Parathyroid adenoma (tissue), 2 donors: ENCODE data around the gene FRS3.

Experiments used
- H2AFZ ChIP-seq: fragments of 300-600 bp; sonication (generic); one replicate; pipeline ENCODE4 v1.7.0; 2017; ENCODE audit warnings: antibody characterized with exemption, mild to moderate bottlenecking
- H3K27ac ChIP-seq: fragments of 300-600 bp; sonication (generic); one replicate; pipeline ENCODE4 v1.7.0; 2017
- H3K27me3 ChIP-seq: fragments of 300-600 bp; sonication (generic); one replicate; pipeline ENCODE4 v1.7.0; 2017; ENCODE audit warnings: low read length; ENCODE audit not compliant: control insufficient read depth, insufficient read depth
- H3K36me3 ChIP-seq: fragments of 300-600 bp; sonication (generic); one replicate; pipeline ENCODE4 v1.7.0; 2017; ENCODE audit warnings: low read length; ENCODE audit not compliant: control insufficient read depth, insufficient read depth
- H3K4me1 ChIP-seq: fragments of 300-600 bp; sonication (generic); one replicate; pipeline ENCODE4 v1.7.0; 2017; ENCODE audit warnings: control low read depth
- H3K4me2 ChIP-seq: fragments of 300-600 bp; sonication (generic); one replicate; pipeline ENCODE4 v1.7.0; 2017; ENCODE audit warnings: low read length
- H3K4me3 ChIP-seq: fragments of 300-600 bp; sonication (generic); one replicate; pipeline ENCODE4 v1.7.0; 2017; ENCODE audit warnings: low read depth, low read length
- H3K79me2 ChIP-seq: fragments of 300-600 bp; sonication (generic); one replicate; pipeline ENCODE4 v1.7.0; 2017; ENCODE audit warnings: control low read depth
- H3K9ac ChIP-seq: fragments of 300-600 bp; sonication (generic); one replicate; pipeline ENCODE4 v1.7.0; 2017; ENCODE audit warnings: mild to moderate bottlenecking
- H3K9me3 ChIP-seq: fragments of 300-600 bp; sonication (generic); one replicate; pipeline ENCODE4 v1.7.0; 2017; ENCODE audit warnings: low read length; ENCODE audit not compliant: control insufficient read depth
- CTCF ChIP-seq: fragments of 300-600 bp; sonication (generic); IDR thresholded peaks from one replicate; pipeline ENCODE4 v1.7.0; 2017; ENCODE audit warnings: antibody characterized with exemption, mild to moderate bottlenecking
- donor health status: primary hyperparathyroidism.

FRS3 gene

GRCh38 chr6:41755895-41756294 is 23.8 kb downstream of the FRS3 start:
- Histone ChIP-seq H3K9ac (no peak overlapping the region), H3K4me3 (no peak overlapping the region), H3K4me2 (no peak overlapping the region), H3K27me3 (no peaks in the 10 kb centered on the region), H3K79me2 (no peaks in the 10 kb centered on the region), H3K27ac (no peak overlapping the region), H3K9me3 (no peaks in the 10 kb centered on the region), H3K36me3 (no peaks in the 10 kb centered on the region), H2AFZ (no peak overlapping the region), H3K4me1 (no peaks in the 10 kb centered on the region)
- TF ChIP-seq CTCF = no peak

GRCh38 chr6:41750374-41750773 is 29.3 kb downstream of the FRS3 start:
- Histone ChIP-seq H3K36me3 (no peaks in the 10 kb centered on the region), H3K27ac (no peak overlapping the region), H3K9me3 (no peaks in the 10 kb centered on the region), H2AFZ (no peak overlapping the region), H3K27me3 (no peaks in the 10 kb centered on the region), H3K4me1 (peaks cover 5% of the 10 kb centered on the region), H3K9ac (no peak overlapping the region), H3K79me2 (no peaks in the 10 kb centered on the region), H3K4me2 (no peak overlapping the region), H3K4me3 (no peak overlapping the region)
- TF ChIP-seq CTCF = no peak

- H3K9ac ChIP-seq = no peak overlapping the region
- TF ChIP-seq CTCF = no peak
- no peaks in the 10 kb centered on the region for H3K79me2 ChIP-seq
- H3K4me3 ChIP-seq = no peak overlapping the region
- no peaks in the 10 kb centered on the region for H3K36me3 ChIP-seq
- peaks cover 5% of the 10 kb centered on the region for H3K4me1 ChIP-seq
- no peak overlapping the region for H3K27ac ChIP-seq
- no peaks in the 10 kb centered on the region for H3K27me3 ChIP-seq
- no peak overlapping the region for H3K4me2 ChIP-seq
- H3K9me3 ChIP-seq = no peaks in the 10 kb centered on the region
- H2AFZ ChIP-seq = no peak overlapping the region
These were observed 31.2 kb downstream of the FRS3 start for GRCh38 chr6:41748542-41748941.

GRCh38 chr6:41748102-41748477 is 31.6 kb downstream of the FRS3 start:
- H3K4me1 ChIP-seq = peaks cover 5% of the 10 kb centered on the region
- no peak overlapping the region for H3K9ac ChIP-seq
- H3K9me3 ChIP-seq = no peaks in the 10 kb centered on the region
- H3K4me2 ChIP-seq = no peak overlapping the region
- H3K36me3 ChIP-seq = no peaks in the 10 kb centered on the region
- TF ChIP-seq CTCF = no peak
- no peaks in the 10 kb centered on the region for H3K27me3 ChIP-seq
- no peaks in the 10 kb centered on the region for H3K79me2 ChIP-seq
- H3K4me3 ChIP-seq = no peak overlapping the region
- H3K27ac ChIP-seq = no peak overlapping the region
- no peak overlapping the region for H2AFZ ChIP-seq

GRCh38 chr6:41747256-41748101 is 32.2 kb downstream of the FRS3 start, which contains the start of gene PGC:
Gene PGC (minus strand): TSS chr6:41747397. CDS start chr6:41747334, 63 bp downstream.
- peaks cover 5% of the 10 kb centered on the region for H3K4me1 ChIP-seq
- no peak within 1 kb of the TSS for H3K4me2 ChIP-seq
- no peaks in the 10 kb centered on the region for H3K36me3 ChIP-seq
- H2AFZ ChIP-seq = no peak within 1 kb of the TSS
- H3K27me3 ChIP-seq = no peaks in the 10 kb centered on the region
- no peak within 1 kb of the TSS for H3K4me3 ChIP-seq
- H3K9ac ChIP-seq = no peak within 1 kb of the TSS
- H3K9me3 ChIP-seq = no peaks in the 10 kb centered on the region
- H3K79me2 ChIP-seq = no peaks in the 10 kb centered on the region
- no peak for TF ChIP-seq CTCF
- H3K27ac ChIP-seq = no peak within 1 kb of the TSS
